IPS DF 4.7 (cell line): ENCODE measurements around the gene PTPRM.

ENCODE experiments used
- DNase-seq: peaks from one replicate; pipeline ENCODE4 v3.0.0-alpha.2; 2013; ENCODE audit warnings: low spot score; ENCODE audit errors: extremely low read depth

PTPRM gene

GRCh38 chr18:7567474-7568425, 634 bp downstream of the PTPRM start:
- DNase-seq: no peak

DNA sequence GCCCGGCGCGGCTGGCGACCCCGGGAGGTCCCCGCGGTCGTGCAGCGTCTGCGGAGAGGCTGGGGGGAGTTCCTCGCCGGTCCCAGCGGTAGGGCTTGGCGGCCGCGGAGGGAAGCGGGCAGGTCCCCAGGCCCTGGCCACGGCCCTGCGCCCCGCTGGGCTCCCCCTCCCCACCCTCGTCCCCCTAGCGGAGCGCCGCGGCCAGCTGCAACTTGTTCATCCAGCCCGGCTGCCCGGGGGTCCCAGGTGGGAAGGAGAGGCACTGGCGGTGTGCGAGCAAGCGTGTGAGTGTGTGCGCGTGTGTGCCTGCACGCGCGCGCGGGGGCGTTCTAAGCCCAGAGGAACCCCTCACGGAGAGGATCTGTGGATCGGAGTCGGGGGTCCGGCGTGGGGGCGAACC, 1.3 kb downstream of the PTPRM start:
- no peak for DNase-seq

GRCh38 chr18:7571626-7572025, 4.5 kb downstream of the PTPRM start:
- no peak for DNase-seq

GRCh38 chr18:7572822-7573221, 5.7 kb downstream of the PTPRM start:
- DNase-seq: no peak

DNA sequence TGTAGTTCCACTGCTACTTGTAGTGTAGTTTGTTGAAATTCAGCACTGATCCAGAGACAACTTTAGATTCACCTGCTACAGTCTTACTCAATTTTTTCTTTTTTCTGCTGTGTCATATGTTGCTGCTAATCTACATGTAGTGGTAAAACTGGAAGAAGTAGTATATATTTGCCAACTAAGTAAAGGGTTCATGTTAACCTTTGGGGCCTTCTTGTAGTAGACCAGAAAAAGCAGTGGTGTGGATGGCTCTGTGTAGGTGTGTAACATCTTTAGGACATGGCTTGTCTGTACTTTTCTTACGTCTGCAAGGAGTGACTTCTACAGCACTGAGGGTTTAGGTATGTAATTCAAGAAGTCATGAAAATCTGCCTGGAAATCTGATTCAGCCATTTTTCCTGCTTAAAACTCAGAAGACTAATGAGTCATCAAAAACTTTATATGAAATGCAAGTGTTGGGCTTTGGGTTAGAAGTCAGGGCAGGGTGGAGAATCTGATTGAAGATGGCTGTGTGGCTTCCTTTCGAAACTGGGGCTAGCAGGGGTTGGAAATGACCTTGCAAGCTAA, 8.4 kb downstream of the PTPRM start:
- no peak for DNase-seq

GRCh38 chr18:7576077-7576476, 9.0 kb downstream of the PTPRM start:
- no peak for DNase-seq

DNA sequence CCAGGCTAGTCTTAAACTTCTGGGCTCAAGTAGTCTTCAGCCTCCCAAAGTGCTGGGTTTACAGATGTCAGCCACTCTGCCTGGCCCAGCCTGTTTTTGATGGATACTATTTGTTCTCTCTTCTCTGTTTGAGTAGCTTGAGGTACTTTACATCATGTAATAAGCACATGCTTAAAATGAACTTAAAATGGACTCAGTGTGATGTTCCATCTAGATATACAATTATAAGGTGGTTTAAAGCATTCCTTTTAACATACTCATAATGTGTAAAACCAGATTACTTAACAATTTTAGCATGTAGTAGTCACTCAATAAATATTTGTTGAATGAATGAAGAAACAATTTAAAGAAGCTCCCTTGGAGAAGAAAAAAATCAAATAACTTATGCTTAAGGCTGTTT, 9.6 kb downstream of the PTPRM start:
- no peak for DNase-seq

- peak; percentile 69 for DNase-seq
Measured at GRCh38 chr18:7577706-7578105, 10.6 kb downstream of the PTPRM start.

- DNase-seq: no peak
Measured at GRCh38 chr18:7579176-7579917, 12.2 kb downstream of the PTPRM start.

GRCh38 chr18:7579918-7580542, 12.9 kb downstream of the PTPRM start:
- no peak for DNase-seq

DNA sequence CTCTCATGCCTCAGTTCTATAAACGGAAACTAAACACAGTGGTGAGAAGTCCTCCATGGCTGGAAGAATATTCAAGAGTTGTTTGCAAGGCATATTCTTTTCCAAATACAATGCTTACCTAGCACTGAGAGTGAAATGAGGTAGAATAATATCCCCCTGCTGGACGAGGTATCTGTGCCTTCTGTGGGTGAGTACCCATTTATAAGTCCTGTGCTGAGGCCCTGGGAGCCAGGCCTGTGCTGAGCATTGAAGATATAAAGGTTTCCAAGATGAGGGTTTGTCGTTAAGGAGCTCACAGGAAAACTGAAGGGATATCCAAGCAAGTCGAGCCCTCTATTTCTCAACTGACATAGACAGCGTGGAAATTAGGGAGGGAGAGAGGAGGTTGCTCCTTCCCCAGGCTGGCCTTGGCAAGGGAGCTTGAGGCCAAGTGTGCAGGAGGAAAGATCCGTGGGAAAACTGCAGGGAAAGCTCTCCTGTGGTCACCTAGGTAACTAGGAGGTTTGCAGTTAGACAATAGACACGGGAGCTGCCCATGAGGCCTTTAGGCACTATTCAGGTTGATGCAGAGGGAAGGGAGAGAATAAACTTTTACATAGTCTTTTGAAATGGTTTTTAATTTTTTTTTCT, 17.6 kb downstream of the PTPRM start:
- DNase-seq: no peak

DNA sequence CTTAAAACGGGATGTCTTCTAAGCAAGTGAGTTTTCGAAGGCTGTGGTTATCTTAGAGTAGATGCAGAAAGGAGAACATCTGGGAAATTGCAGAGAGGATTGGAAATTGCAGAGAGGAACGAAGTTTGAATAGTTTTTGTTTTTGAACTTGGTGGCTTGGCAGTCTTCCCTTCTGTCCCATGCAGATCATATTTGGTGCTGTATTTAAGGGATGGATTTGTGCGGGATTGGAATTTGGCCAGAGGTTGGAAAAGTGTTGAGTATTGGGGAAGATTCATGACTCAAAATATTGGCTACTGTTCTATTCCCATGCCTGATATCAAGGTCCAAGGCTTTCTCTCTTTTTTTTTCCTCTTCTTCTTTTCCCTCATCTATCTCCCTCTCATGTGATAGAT, 18.2 kb downstream of the PTPRM start:
- no peak for DNase-seq

- no peak for DNase-seq
Measured at GRCh38 chr18:7586379-7586778, 19.3 kb downstream of the PTPRM start.

DNA sequence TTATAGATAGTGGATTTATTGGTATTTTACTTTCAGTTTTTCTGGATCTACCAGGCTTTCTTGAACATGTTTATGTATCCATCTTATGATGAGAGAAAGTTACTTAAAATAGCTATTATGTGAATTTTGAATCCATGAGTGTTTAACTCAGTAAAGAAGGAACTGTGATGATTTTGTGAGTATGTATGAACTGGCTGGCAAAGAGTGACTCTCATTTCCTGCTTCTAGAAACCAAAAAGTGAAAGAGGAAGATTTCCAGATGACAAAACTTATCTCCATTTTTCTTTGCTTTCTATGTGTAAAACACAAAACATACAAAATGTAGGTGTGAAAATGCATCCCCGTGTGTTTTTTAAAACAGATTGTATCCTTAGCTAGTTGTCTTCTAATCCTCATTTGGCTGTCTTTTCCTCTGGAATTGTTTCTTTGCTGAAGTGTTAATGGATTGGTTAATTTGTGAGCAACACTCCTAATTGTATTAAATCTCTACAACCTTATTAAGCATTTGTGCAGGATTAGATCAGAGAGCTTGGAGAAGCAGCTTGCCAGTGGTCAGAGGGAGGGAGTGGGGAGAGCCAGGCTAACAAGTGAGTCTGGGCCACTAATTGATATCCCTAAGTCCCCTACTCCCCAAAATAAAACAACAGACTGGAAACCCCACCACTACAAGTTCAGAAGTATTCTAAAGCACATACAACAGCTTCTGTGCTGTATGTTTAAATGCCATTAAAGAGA, 23.9 kb downstream of the PTPRM start:
- no peak for DNase-seq

DNA sequence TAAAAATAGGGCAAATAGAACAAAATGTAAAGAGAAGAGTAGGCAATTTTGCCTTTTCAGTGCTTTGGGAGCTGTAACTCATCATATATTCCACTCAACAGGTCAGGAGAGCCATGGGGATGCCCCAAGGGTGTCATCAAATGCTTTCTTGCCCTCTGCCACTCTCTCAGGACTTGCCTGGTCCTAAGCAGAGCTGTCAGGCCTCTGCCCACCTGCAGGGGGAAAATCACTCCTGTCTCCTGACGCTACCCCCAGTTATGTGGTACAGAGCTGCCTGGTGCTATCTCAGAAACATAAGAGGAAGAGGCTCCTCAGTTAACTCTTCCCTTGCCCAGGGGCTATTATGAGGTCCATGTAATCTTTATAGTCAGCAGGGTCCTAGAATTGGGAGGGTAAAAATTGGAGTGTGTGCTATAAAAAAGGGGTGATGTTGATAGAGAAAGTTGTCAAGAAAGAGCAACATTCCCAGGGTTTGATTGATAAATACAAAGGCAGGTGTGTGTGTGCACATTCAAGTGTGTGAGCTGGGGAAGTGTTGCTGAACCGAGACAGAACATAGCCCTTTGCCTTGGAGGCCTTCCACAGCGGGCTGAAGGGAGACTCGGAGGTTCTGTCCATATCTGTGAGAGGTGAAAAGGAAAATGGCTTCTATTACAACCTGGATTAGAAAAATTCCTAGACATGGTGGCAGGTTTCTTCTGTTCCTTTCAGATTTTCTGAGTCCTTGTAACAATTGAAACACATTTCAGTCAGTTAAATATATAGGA, 25.4 kb downstream of the PTPRM start:
- no peak for DNase-seq

DNA sequence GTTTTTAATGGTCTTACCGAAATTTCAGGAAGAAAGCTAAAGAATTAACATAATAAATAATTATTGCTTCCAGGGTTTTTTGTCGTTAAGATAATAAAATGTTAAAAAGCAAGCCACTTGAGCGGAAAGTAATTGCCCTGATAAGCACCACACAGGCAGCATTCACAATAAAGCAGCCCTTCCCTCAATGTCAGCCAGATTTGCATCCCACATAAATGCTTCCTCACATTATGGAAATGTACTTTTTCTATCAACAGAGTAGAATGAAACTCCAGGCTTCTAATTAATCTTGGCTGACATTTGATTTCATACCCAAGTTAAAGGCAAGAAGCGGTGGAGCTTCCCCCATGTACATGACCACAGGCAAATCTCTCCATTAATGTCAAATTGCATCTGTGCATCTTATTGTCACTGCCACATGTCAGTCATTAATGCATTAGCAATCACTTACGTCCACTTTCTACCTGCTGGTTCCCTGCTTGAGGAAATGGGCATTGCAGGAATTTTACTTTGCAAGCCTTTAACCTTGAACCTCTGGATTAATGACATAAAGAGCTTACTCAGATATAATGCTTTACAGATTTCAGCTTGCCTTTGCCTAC, 26.2 kb downstream of the PTPRM start:
- no peak for DNase-seq

GRCh38 chr18:7596147-7596546, 29.0 kb downstream of the PTPRM start:
- no peak for DNase-seq

- no peak for DNase-seq
Measured at GRCh38 chr18:7597500-7597899, 30.4 kb downstream of the PTPRM start.
